K562 (cell line): ENCODE results near the gene LTA4H. TPM values are rescaled to one million over a fixed set of nuclear protein-coding genes. Genes with fewer than 3 reads are reported as not detected.

Experiments
- ATAC-seq: fragments of 200-7000 bp; cut with Tn5 transposase; 3 replicates; pipeline ENCODE4 v1.9.1; 2020; ENCODE audit warnings: moderate library complexity
- BruUV-seq: library from RNA; stranded (reverse); fragments of 400-500 nt; replicated peaks from 2 replicates; lab custom pipeline; 2021; lab: Mats Ljungman, UMichigan
- CTCF ChIA-PET: fragments of 300-600 bp; formaldehyde crosslinking; extraction: SDS; loops from one replicate; lab custom pipeline; 2021; ENCODE audit warnings: low intra/inter-chr PET ratio; lab: Yijun Ruan, JAX
- POLR2A ChIA-PET: fragments of 300-600, 350-650 bp; sonication (Branson Sonifier 250); formaldehyde crosslinking; extraction: SDS; loops from one replicate; lab custom pipeline; 2021; ENCODE audit warnings: antibody characterized with exemption, inconsistent platforms; lab: Yijun Ruan, JAX
- DNase-seq, 4 experiments: peaks; one replicate each; pipeline versions ENCODE4 v3.0.0 to v3.0.0-alpha.2; 2011 to 2018; ENCODE audit warnings: low spot score in 3 of 4, mixed read lengths in 3 of 4; ENCODE audit errors: extremely low read depth in 1 of 4
- FAIRE-seq: peaks from 2 replicates; lab custom pipeline; 2011; peaks lifted over from hg19 to GRCh38; lab: Jason Lieb, UNC
- H2AFZ ChIP-seq: 2 replicates; pipeline ENCODE4 v1.6.0; 2011; ENCODE audit warnings: low read depth, low read length, control low read depth, inconsistent platforms
- H3K27ac ChIP-seq: fragments of 200-600 bp; 3 replicates; pipeline ENCODE4 v1.8.0; 2011; ENCODE audit warnings: low read depth, mild to moderate bottlenecking, control low read depth, inconsistent platforms, low read length, moderate library complexity, mixed read lengths; ENCODE audit errors: extremely low read depth
- H3K27me3 ChIP-seq, 2 experiments: fragments of 300-600 bp in 1 of 2; 2 replicates in 1 of 2; 3 replicates in 1 of 2; pipeline versions ENCODE4 v1.6.0 to v1.8.0; 2011; ENCODE audit warnings: inconsistent platforms in 2 of 2, low read length in 2 of 2, mild to moderate bottlenecking in 1 of 2, mixed read lengths in 1 of 2, moderate library complexity in 1 of 2; ENCODE audit not compliant: control insufficient read depth in 2 of 2, insufficient read depth in 2 of 2
- H3K36me3 ChIP-seq: fragments of 300-600 bp; 3 replicates; pipeline ENCODE4 v1.8.0; 2011; ENCODE audit warnings: mild to moderate bottlenecking, low read length, inconsistent platforms; ENCODE audit not compliant: control insufficient read depth, insufficient read depth
- H3K4me1 ChIP-seq, 2 experiments: fragments of 200-600 bp in 1 of 2; replicated peaks in 1 of 2; 2 replicates in 1 of 2; 3 replicates in 1 of 2; pipeline versions ENCODE4 v1.5.1 to v1.8.0; 2011; ENCODE audit warnings: inconsistent platforms in 2 of 2, low read length in 2 of 2, mild to moderate bottlenecking in 1 of 2, mixed read lengths in 1 of 2, moderate library complexity in 1 of 2; ENCODE audit not compliant: control insufficient read depth in 2 of 2, insufficient read depth in 2 of 2
- H3K4me2 ChIP-seq: 2 replicates; pipeline ENCODE4 v1.6.1; 2011; ENCODE audit warnings: low read length, control low read depth, inconsistent platforms, mixed read lengths; ENCODE audit not compliant: insufficient read depth
- H3K4me3 ChIP-seq: fragments of 200-600 bp; sonication (generic), shearing (Covaris generic); 2 replicates; pipeline ENCODE4 v1.5.1; 2016; ENCODE audit warnings: control low read depth, inconsistent platforms
- H3K79me2 ChIP-seq: fragments of 200-600 bp; 3 replicates; pipeline ENCODE4 v1.8.0; 2011; ENCODE audit warnings: low read length, inconsistent platforms; ENCODE audit not compliant: control insufficient read depth, insufficient read depth
- H3K9ac ChIP-seq, 2 experiments: 2 replicates each; pipeline versions ENCODE4 v1.6.0 to v1.6.1; 2011; ENCODE audit warnings: low read depth in 2 of 2, low read length in 2 of 2, control low read depth in 1 of 2, inconsistent platforms in 1 of 2, mild to moderate bottlenecking in 1 of 2, mixed read lengths in 1 of 2; ENCODE audit not compliant: insufficient read depth in 1 of 2
- H3K9me1 ChIP-seq: one replicate; pipeline ENCODE4 v1.6.0; 2011; ENCODE audit warnings: inconsistent platforms, mild to moderate bottlenecking, low read length, moderate library complexity; ENCODE audit not compliant: control insufficient read depth, insufficient read depth
- H3K9me3 ChIP-seq: replicated peaks from 2 replicates; pipeline ENCODE4 v1.5.1; 2011; ENCODE audit warnings: low read depth, low read length, inconsistent platforms; ENCODE audit not compliant: control insufficient read depth, insufficient read depth
- H4K20me1 ChIP-seq: replicated peaks from 2 replicates; pipeline ENCODE4 v1.6.1; 2011; ENCODE audit warnings: low read length, inconsistent platforms, mixed read lengths; ENCODE audit not compliant: control insufficient read depth, insufficient read depth
- ELF1 ChIP-seq: fragments of 200-800 bp; sonication (Bioruptor generic); IDR thresholded peaks from 2 replicates; pipeline ENCODE4 v1.6.1; 2016; ENCODE audit warnings: missing genetic modification characterization, missing compliant biosample characterization
- ELF2 ChIP-seq: fragments of 250-450 bp; sonication (Bioruptor Pico); IDR thresholded peaks from 2 replicates; pipeline ENCODE4 v1.5.0; 2021; ENCODE audit warnings: mild to moderate bottlenecking
- ESRRA ChIP-seq: fragments of 450-650 bp; IDR thresholded peaks from 2 replicates; pipeline ENCODE4 v1.6.1; 2014; ENCODE audit warnings: low read depth, mild to moderate bottlenecking, moderate library complexity, borderline replicate concordance
- FOXJ2 ChIP-seq: fragments of 200-800 bp; sonication (Bioruptor generic); IDR thresholded peaks from 2 replicates; pipeline ENCODE4 v1.6.1; 2016; ENCODE audit warnings: missing genetic modification characterization, missing compliant biosample characterization
- MYNN ChIP-seq, 2 experiments: sonication (generic); formaldehyde crosslinking in 1 of 2; IDR thresholded peaks; 2 replicates each; pipeline versions ENCODE4 v1.5.0 to v1.6.1; 2016 to 2020; ENCODE audit warnings: antibody characterized with exemption in 1 of 2, missing genetic modification reagents in 1 of 2
- NFE2L1 ChIP-seq: fragments of 450-650 bp; IDR thresholded peaks from 2 replicates; pipeline ENCODE4 v1.6.1; 2016; ENCODE audit warnings: missing genetic modification characterization, low read depth, mild to moderate bottlenecking, missing compliant biosample characterization, moderate library complexity, borderline replicate concordance
- NFXL1 ChIP-seq: fragments of 450-650 bp; formaldehyde crosslinking; IDR thresholded peaks from 2 replicates; pipeline ENCODE4 v1.4.0; 2021; ENCODE audit warnings: mild to moderate bottlenecking
- NR2C2 ChIP-seq, 2 experiments: fragments of 200-800 bp in 1 of 2; sonication (Bioruptor generic) in 1 of 2; sonication (generic) in 1 of 2; formaldehyde crosslinking in 1 of 2; IDR thresholded peaks; 2 replicates each; pipeline versions ENCODE4 v1.6.1 to v1.8.0; 2016 to 2022; ENCODE audit warnings: mild to moderate bottlenecking in 1 of 2, missing compliant biosample characterization in 1 of 2, missing genetic modification characterization in 1 of 2, missing genetic modification reagents in 1 of 2
- SETDB1 ChIP-seq: IDR thresholded peaks from one replicate; pipeline ENCODE4 v1.6.1; 2012; ENCODE audit warnings: low read length, control low read depth, inconsistent platforms
- SNRNP70 ChIP-seq: fragments of 200-400 bp; formaldehyde crosslinking; optimal IDR thresholded peaks from 2 replicates; pipeline ENCODE3; 2017; ENCODE audit warnings: low read depth, low read length
- TAL1 ChIP-seq: fragments of 450-650 bp; IDR thresholded peaks from 2 replicates; pipeline ENCODE4 v1.6.1; 2016; ENCODE audit warnings: mild to moderate bottlenecking
- TCF3 ChIP-seq: sonication (generic); formaldehyde crosslinking; IDR thresholded peaks from 2 replicates; pipeline ENCODE4 v1.4.0; 2020; ENCODE audit warnings: mild to moderate bottlenecking, missing genetic modification reagents
- TRIM28 ChIP-seq: fragments of 450-650 bp; IDR thresholded peaks from 2 replicates; pipeline ENCODE4 v1.6.1; 2017
- YBX1 ChIP-seq: fragments of 450-650 bp; IDR thresholded peaks from 2 replicates; pipeline ENCODE4 v1.7.1; 2016; ENCODE audit warnings: mild to moderate bottlenecking
- ZBTB7A ChIP-seq: IDR thresholded peaks from 2 replicates; pipeline ENCODE4 v1.6.1; 2011; ENCODE audit warnings: low read depth, mild to moderate bottlenecking, low read length, moderate library complexity, borderline replicate concordance; ENCODE audit not compliant: control insufficient read depth
- ZNF12 ChIP-seq: sonication (generic); formaldehyde crosslinking; IDR thresholded peaks from 2 replicates; pipeline ENCODE4 v1.4.0; 2020; ENCODE audit warnings: mild to moderate bottlenecking, missing genetic modification reagents
- WGBS: fragments of 100-300 bp; shearing (Covaris generic); methylation state at CpG from one replicate; pipeline ENCODE4 v1.1.6; 2016; ENCODE audit warnings: low coverage, mixed read lengths; ENCODE audit not compliant: insufficient coverage; ENCODE audit errors: missing lambda C conversion rate; 5-methylcytosine and 5-hydroxymethylcytosine counted together
- in situ Hi-C: fragments of 300-500 bp; cut with MboI; formaldehyde crosslinking; loops from 4 replicates; pipeline ENCODE4 v1.15.0; 2018; ENCODE audit warnings: inconsistent platforms, mixed read lengths
- intact Hi-C: fragments of 100-400 bp; cut with micrococcal nuclease; formaldehyde crosslinking; loops from 2 replicates; pipeline ENCODE4 v1.14.2; 2022
- polyA plus RNA-seq, 8 experiments: library from polyadenylated mRNA; depleted of rRNA in 4 of 8; stranded (reverse) in 5 of 8; unstranded in 3 of 8; fragments of >200 nt; fragmentation: Nextera tagmentation in 2 of 8; fragmentation: Illumina TruSeq in 1 of 8; extraction: Ambion mirVana in 2 of 8; extraction: Trizol in 1 of 8; gene quantifications; 2 replicates each; pipeline versions ENCODE4 v1.2.1 to v1.2.3, GENCODE V29; 2011 to 2014; ENCODE audit warnings: inconsistent platforms in 1 of 8, missing spikeins in 1 of 8
- total RNA-seq, 7 experiments: library from RNA; depleted of rRNA in 6 of 7; stranded (reverse); fragments of >200 nt in 6 of 7; fragmentation: Illumina TruSeq in 2 of 7; extraction: Trizol in 2 of 7; gene quantifications; 2 replicates each; pipeline versions ENCODE4 v1.2.1 to v1.2.3, GENCODE V29; 2011 to 2021; ENCODE audit warnings: low replicate concordance in 1 of 7
- TF ChIP-seq, protein P1 (sequence below): fragments of 450-650 bp; formaldehyde crosslinking; IDR thresholded peaks from 2 replicates; pipeline ENCODE4 v1.4.0; 2020; ENCODE audit warnings: mild to moderate bottlenecking, moderate library complexity

LTA4H gene
- total and polyA plus RNA-seq, 9 of the 15 experiments (the other 6 are each of a cell fraction or from before 2014, with no cell fraction given), result 25.2 to 58.1 (median 40.5) TPM

DNA sequence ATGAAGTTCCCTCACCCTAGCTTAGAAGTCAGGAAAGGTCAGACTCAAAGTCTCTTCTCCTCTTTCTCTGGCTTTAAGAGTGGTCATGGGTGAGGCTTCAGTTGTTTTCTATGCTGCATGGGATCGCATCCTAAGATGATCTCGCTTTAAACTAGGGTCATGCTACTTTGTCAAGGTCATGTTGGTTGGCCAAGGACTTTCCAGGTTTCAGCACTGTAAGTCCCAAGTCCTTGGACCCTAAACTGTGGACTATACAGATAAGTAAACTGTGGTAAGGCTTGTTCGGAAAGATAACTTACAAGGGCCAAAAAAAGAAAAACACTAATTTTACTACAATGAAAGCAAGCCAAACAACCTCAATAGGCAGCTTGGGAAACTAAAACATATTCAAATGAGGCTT, 56.6 kb downstream of the LTA4H start:
- intact Hi-C loops, result no loop called here
- Histone ChIP-seq H3K79me2 (no peaks in the 10 kb centered on the region), H3K4me1 (peaks cover 0 to 5% of the 10 kb centered on the region in 2 experiments; a peak in 1 of 5 replicates), H3K9me1 (no peaks in the 10 kb centered on the region), H3K36me3 (no peaks in the 10 kb centered on the region), H3K27ac (no peak overlapping the region), H3K27me3 (peaks cover 17 to 18% of the 10 kb centered on the region in 2 experiments; a peak in 4 of 5 replicates), H3K4me3 (no peak overlapping the region), H2AFZ (no peak overlapping the region), H3K9me3 (no peaks in the 10 kb centered on the region), H3K4me2 (no peak overlapping the region; the same call in 1 of the 2 replicates), H3K9ac (no peak overlapping the region), H4K20me1 (no peaks in the 10 kb centered on the region)
- in situ Hi-C loops, result no loop called here
- CTCF ChIA-PET, result no interaction called here
- BruUV-seq, result no TSS peak
- no peak for ATAC-seq
- peak in 1 of 4 experiments; percentile 6 for DNase-seq
- no peak for FAIRE-seq
- POLR2A ChIA-PET, result interaction anchor here (0.9 to 1.3 kb wide), 2 partner anchors 11 to 19 kb away, joined by 3 to 4 read pairs; no protein-coding TSS in a partner anchor
- TF ChIP-seq TAL1, result peak; percentile 37; the same call in 1 of the 2 replicates
- peak; percentile 75 for TF ChIP-seq ESRRA
- TF ChIP-seq TCF3 (CRISPR knock-in tag), result peak; percentile 46; the same call in 1 of the 2 replicates
- no peak for TF ChIP-seq SETDB1
- no peak for TF ChIP-seq TRIM28
- no peak for TF ChIP-seq YBX1
- WGBS, result 9% methylated on average over 3 of the region's 3 CpGs

DNA sequence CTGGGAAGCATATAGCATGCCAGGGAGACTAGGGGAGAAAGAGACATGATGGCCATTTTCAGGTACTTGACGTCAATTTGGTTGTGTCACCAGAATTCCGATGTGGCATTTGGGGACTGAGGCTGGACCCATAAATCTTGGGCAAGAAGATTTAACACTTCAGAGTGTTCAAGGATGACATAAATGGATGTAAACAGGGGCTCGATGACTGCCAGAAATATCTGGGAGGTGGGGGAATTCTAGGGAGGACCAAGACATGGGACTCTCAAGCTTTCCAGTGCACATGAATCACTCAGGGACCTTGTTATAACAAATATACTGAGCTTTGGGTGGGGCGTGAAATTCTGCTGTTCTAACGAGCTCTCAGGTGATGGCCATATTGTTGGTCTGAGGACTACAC, 57.0 kb downstream of the LTA4H start:
- ChIA-PET CTCF (no interaction called here), POLR2A (interaction anchor here (1.3 kb wide), 1 partner anchor 20 kb away, joined by 3 read pairs; no protein-coding TSS in a partner anchor)
- Histone ChIP-seq H4K20me1 (no peaks in the 10 kb centered on the region), H3K4me1 (peaks cover 0 to 5% of the 10 kb centered on the region in 2 experiments; a peak in 1 of 5 replicates), H3K4me2 (no peak overlapping the region; the same call in 1 of the 2 replicates), H3K9me1 (no peaks in the 10 kb centered on the region), H3K79me2 (no peaks in the 10 kb centered on the region), H2AFZ (no peak overlapping the region), H3K36me3 (no peaks in the 10 kb centered on the region), H3K9me3 (no peaks in the 10 kb centered on the region), H3K27ac (no peak overlapping the region), H3K4me3 (no peak overlapping the region), H3K9ac (no peak overlapping the region), H3K27me3 (peaks cover 17 to 18% of the 10 kb centered on the region in 2 experiments; a peak in 4 of 5 replicates)
- no peak for ATAC-seq
- in situ Hi-C loops (no loop called here), intact Hi-C loops (no loop called here)
- no peak for FAIRE-seq
- 0% methylated on average over 5 of the region's 5 CpGs for WGBS
- no TSS peak for BruUV-seq
- DNase-seq, result no peak
- TF ChIP-seq ELF2 (no peak), ZNF12 (no peak), ELF1 (tag) (no peak), MYNN (IDR thresholded peaks at IDR 0.05) (no peak), MYNN (CRISPR knock-in tag; IDR thresholded peaks at IDR 0.05) (no peak), NFXL1 (CRISPR knock-in tag) (no peak), SNRNP70 (no peak), NFE2L1 (tag) (no peak), NR2C2 (CRISPR knock-in tag; IDR thresholded peaks at IDR 0.05) (no peak), NR2C2 (tag; IDR thresholded peaks at IDR 0.05) (no peak), FOXJ2 (tag) (no peak), ZBTB7A (no peak)
- TF ChIP-seq, protein P1, sequence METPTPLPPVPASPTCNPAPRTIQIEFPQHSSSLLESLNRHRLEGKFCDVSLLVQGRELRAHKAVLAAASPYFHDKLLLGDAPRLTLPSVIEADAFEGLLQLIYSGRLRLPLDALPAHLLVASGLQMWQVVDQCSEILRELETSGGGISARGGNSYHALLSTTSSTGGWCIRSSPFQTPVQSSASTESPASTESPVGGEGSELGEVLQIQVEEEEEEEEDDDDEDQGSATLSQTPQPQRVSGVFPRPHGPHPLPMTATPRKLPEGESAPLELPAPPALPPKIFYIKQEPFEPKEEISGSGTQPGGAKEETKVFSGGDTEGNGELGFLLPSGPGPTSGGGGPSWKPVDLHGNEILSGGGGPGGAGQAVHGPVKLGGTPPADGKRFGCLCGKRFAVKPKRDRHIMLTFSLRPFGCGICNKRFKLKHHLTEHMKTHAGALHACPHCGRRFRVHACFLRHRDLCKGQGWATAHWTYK (CRISPR knock-in tag), result no peak
